ENCODE data around the gene TAF15. TPM values are rescaled to one million over a fixed set of nuclear protein-coding genes. Genes with fewer than 3 reads are reported as not detected.

Gene TAF15
- total RNA-seq, 1 experiment from 2014 or later = 60.6 TPM

GRCh38 chr17:35866341-35866950, 57.2 kb downstream of the TAF15 start:
- DNase-seq = no peak

GRCh38 chr17:35867574-35867973, 58.3 kb downstream of the TAF15 start:
- DNase-seq = no peak
- H3K27ac ChIP-seq = no peak overlapping the region
- H3K4me1 ChIP-seq = no peaks in the 10 kb centered on the region
- no peaks in the 10 kb centered on the region for H3K27me3 ChIP-seq
- no peaks in the 10 kb centered on the region for H3K9me3 ChIP-seq (replicated peaks)
- no peak overlapping the region for H3K4me3 ChIP-seq
- H3K36me3 ChIP-seq = no peaks in the 10 kb centered on the region

More at GRCh38 chr17:35866341-35866950, 57.2 kb downstream of the TAF15 start:
- no peaks in the 10 kb centered on the region for H3K9me3 ChIP-seq (replicated peaks)
- H3K27ac ChIP-seq = no peak overlapping the region
- no peaks in the 10 kb centered on the region for H3K27me3 ChIP-seq
- no peaks in the 10 kb centered on the region for H3K36me3 ChIP-seq
- no peaks in the 10 kb centered on the region for H3K4me1 ChIP-seq
- no peak overlapping the region for H3K4me3 ChIP-seq

GRCh38 chr17:35868737-35869136, 59.5 kb downstream of the TAF15 start, which contains the start of gene HEATR9:
Gene HEATR9 (minus strand): TSS chr17:35868891. CDS start chr17:35868742, 149 bp downstream.
- H3K4me1 ChIP-seq = no peaks in the 10 kb centered on the region

GRCh38 chr17:35870906-35871819, 61.9 kb downstream of the TAF15 start:
- Histone ChIP-seq H3K4me3 (no peak overlapping the region), H3K27me3 (peaks cover 4% of the 10 kb centered on the region; the same call in 1 of the 2 replicates), H3K27ac (no peak overlapping the region), H3K9me3 (replicated peaks) (no peaks in the 10 kb centered on the region), H3K4me1 (no peaks in the 10 kb centered on the region), H3K36me3 (no peaks in the 10 kb centered on the region)
- no peak for DNase-seq

More at GRCh38 chr17:35868737-35869136, 59.5 kb downstream of the TAF15 start, which contains the start of gene HEATR9:
- Histone ChIP-seq H3K27ac (no peak within 1 kb of the TSS), H3K4me3 (no peak within 1 kb of the TSS), H3K9me3 (replicated peaks) (no peaks in the 10 kb centered on the region), H3K27me3 (no peaks in the 10 kb centered on the region), H3K36me3 (no peaks in the 10 kb centered on the region)
- no peak for DNase-seq

GRCh38 chr17:35872196-35872980, 63.1 kb downstream of the TAF15 start:
- no peak overlapping the region for H3K4me3 ChIP-seq
- no peaks in the 10 kb centered on the region for H3K4me1 ChIP-seq
- no peaks in the 10 kb centered on the region for H3K36me3 ChIP-seq
- no peaks in the 10 kb centered on the region for H3K9me3 ChIP-seq (replicated peaks)
- no peak for DNase-seq
- no peak overlapping the region for H3K27ac ChIP-seq
- peaks cover 8% of the 10 kb centered on the region; the same call in 1 of the 2 replicates for H3K27me3 ChIP-seq

GRCh38 chr17:35875072-35875799, 66.0 kb downstream of the TAF15 start:
- DNase-seq = no peak
- Histone ChIP-seq H3K9me3 (replicated peaks) (no peaks in the 10 kb centered on the region), H3K27ac (no peak overlapping the region), H3K36me3 (no peaks in the 10 kb centered on the region), H3K4me1 (no peaks in the 10 kb centered on the region), H3K27me3 (peaks cover 8% of the 10 kb centered on the region; the same call in 1 of the 2 replicates), H3K4me3 (no peak overlapping the region)

GRCh38 chr17:35875800-35876139, 66.5 kb downstream of the TAF15 start:
- no peaks in the 10 kb centered on the region for H3K4me1 ChIP-seq
- DNase-seq = no peak

GRCh38 chr17:35876534-35876933, 67.2 kb downstream of the TAF15 start:
- Histone ChIP-seq H3K4me3 (no peak overlapping the region), H3K4me1 (no peaks in the 10 kb centered on the region), H3K27ac (no peak overlapping the region)

More at GRCh38 chr17:35875800-35876139, 66.5 kb downstream of the TAF15 start:
- Histone ChIP-seq H3K27ac (no peak overlapping the region), H3K27me3 (peaks cover 8% of the 10 kb centered on the region; the same call in 1 of the 2 replicates), H3K9me3 (replicated peaks) (no peaks in the 10 kb centered on the region), H3K4me3 (no peak overlapping the region), H3K36me3 (no peaks in the 10 kb centered on the region)

GRCh38 chr17:35877345-35878029, 68.2 kb downstream of the TAF15 start:
- H3K9me3 ChIP-seq (replicated peaks) = no peaks in the 10 kb centered on the region
- H3K4me3 ChIP-seq = no peak overlapping the region
- H3K27me3 ChIP-seq = peaks cover 8% of the 10 kb centered on the region; the same call in 1 of the 2 replicates
- DNase-seq = no peak
- no peak overlapping the region for H3K27ac ChIP-seq
- H3K4me1 ChIP-seq = no peaks in the 10 kb centered on the region
- H3K36me3 ChIP-seq = no peaks in the 10 kb centered on the region

More at GRCh38 chr17:35876534-35876933, 67.2 kb downstream of the TAF15 start:
- no peak for DNase-seq
- no peaks in the 10 kb centered on the region for H3K36me3 ChIP-seq
- peaks cover 8% of the 10 kb centered on the region; the same call in 1 of the 2 replicates for H3K27me3 ChIP-seq
- no peaks in the 10 kb centered on the region for H3K9me3 ChIP-seq (replicated peaks)

GRCh38 chr17:35878361-35878760, 69.1 kb downstream of the TAF15 start:
- Histone ChIP-seq H3K36me3 (no peaks in the 10 kb centered on the region), H3K27me3 (peaks cover 8% of the 10 kb centered on the region; the same call in 1 of the 2 replicates), H3K4me3 (no peak overlapping the region), H3K4me1 (no peaks in the 10 kb centered on the region), H3K27ac (no peak overlapping the region), H3K9me3 (replicated peaks) (no peaks in the 10 kb centered on the region)
- DNase-seq = no peak

GRCh38 chr17:35879773-35880654, 70.7 kb downstream of the TAF15 start, which contains the start of gene CCL5:
Gene CCL5 (minus strand): TSS chr17:35880360.
- Histone ChIP-seq H3K27ac (no peak within 1 kb of the TSS), H3K4me3 (no peak within 1 kb of the TSS), H3K27me3 (peaks cover 8% of the 10 kb centered on the region; the same call in 1 of the 2 replicates), H3K9me3 (replicated peaks) (no peaks in the 10 kb centered on the region), H3K4me1 (no peaks in the 10 kb centered on the region), H3K36me3 (no peaks in the 10 kb centered on the region)
- DNase-seq = no peak

- H3K36me3 ChIP-seq = no peaks in the 10 kb centered on the region
- H3K9me3 ChIP-seq (replicated peaks) = no peaks in the 10 kb centered on the region
- no peak overlapping the region for H3K27ac ChIP-seq
- peaks cover 4% of the 10 kb centered on the region; the same call in 1 of the 2 replicates for H3K4me1 ChIP-seq
- no peak overlapping the region for H3K4me3 ChIP-seq
- no peak for DNase-seq
- H3K27me3 ChIP-seq = no peaks in the 10 kb centered on the region
Observed at GRCh38 chr17:35889241-35889640, 80.0 kb downstream of the TAF15 start.
